ENCODE results near the gene NHERF1.

The NHERF1 gene

GRCh38 chr17:74769856-74770497 lies 21.5 kb downstream of the NHERF1 start:
- no peak for DNase-seq

DNA sequence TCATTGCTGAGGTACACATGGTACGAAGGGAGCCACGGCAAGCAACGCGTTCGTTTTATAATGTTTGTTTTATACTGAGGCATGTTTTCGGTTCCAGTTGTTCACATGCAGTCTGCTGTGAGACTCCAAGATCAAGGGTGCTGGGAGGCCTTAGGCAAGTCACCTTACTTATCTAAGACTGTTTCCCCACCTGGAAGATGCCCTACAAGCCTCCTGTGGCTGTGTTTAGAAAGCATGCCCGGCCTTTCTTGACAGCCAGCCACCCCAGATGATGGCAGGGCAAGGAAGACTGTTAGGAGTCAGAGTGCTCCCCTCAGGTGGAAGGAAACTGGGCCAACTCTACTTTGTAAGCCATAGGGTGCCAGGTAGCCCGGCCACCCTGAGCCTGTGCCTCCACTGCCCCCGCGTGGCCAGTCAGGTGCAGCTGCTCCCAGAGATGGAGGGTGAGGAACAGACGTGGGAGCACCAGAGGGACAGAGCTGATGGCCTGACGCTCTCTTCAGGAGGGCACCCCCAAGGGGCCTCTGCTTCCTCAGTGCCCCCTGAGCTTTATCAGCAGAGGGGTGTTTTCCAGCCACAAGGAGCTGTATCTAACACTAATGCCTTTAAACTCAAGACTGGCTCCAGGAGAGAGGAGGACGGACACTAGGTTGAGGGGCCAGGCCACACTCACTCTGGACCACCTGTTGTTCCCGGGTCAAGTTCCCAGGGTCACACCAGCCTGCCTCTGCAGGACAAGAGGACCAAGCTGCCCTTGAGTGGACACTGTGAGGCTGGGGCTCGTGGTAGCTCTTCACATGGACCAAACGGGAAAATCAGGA lies 22.3 kb downstream of the NHERF1 start:
- DNase-seq = no peak

DNA sequence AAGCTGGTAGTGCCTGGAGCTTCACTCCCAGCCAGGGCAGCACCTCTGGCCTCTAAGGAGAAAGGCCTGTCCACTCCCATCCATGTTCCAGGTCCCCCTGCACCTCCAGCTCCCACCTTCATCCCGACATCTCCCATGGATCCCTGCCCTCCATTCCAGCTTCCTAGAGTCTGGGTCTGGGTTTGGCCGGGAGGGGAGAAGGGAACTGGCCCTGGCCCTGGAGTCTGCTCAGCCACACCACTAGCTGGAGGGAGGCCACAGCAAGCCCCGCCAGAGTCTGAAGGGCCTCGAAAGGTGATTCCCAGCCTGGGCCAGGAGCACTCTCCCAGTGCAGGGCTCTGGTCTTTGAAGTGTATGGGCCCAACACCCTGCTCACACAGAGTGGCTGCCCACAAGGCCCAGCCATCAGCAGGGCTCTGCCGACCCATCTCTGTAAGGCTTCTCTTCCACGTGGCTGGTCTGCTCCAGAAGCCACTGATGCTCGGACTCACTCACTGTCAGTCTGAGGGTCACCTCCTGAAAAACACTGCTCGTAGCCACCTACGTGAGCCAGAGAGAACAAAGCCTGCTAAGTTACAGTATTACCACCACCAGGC lies 23.0 kb downstream of the NHERF1 start:
- DNase-seq = no peak

- DNase-seq = no peak
Observed at GRCh38 chr17:74772053-74772452, 23.6 kb downstream of the NHERF1 start.

GRCh38 chr17:74773414-74773813 lies 25.0 kb downstream of the NHERF1 start:
- no peak for DNase-seq

DNA sequence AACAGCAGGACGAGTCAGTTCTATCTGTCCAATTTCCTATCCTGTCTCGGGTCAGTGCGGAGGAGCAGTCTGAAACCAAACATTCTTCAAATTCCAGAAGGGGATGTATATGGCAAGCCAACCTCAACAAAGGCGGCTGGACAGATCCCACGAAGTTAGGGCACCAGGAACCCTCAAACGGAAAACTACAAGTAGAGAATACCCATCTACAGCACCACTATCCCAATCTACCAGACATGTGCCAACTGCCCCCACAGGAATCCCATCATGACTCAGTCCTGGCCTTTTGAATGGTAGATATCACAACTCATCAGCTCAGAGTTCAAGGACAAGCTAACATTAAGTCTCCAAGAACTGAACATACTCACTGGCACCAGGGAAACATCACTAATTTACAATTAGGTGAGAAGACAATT lies 25.5 kb downstream of the NHERF1 start:
- DNase-seq = no peak

DNA sequence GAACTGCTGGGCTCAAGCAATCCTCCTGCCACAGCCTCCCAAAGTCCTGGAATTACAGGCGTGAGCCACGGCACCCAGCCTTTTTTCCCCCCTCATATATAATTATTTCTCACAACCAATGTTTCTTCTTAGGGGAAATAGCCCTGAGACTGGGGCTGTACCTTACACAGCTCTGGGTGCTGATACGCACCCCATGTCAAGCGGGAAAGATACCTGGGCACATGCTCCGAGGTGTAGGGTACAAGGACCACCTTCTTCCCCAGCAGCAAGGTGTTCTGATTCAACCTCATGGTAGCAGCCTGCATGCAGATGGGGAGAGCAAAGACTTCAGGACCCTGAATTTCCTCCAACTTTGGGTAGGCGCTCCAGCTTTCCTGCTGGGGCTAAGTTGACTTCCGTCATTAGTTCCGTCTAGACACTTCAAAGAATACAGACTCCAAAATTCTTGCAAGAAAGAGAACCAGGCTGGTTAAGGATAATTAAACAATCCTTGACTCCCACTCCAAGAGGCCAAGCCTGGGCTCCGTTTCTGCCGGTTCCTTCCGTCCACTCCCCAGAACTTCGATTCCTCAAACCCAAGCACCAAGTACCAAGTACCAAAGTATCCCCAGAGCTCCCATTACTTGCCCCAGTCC lies 27.1 kb downstream of the NHERF1 start:
- DNase-seq = no peak

DNA sequence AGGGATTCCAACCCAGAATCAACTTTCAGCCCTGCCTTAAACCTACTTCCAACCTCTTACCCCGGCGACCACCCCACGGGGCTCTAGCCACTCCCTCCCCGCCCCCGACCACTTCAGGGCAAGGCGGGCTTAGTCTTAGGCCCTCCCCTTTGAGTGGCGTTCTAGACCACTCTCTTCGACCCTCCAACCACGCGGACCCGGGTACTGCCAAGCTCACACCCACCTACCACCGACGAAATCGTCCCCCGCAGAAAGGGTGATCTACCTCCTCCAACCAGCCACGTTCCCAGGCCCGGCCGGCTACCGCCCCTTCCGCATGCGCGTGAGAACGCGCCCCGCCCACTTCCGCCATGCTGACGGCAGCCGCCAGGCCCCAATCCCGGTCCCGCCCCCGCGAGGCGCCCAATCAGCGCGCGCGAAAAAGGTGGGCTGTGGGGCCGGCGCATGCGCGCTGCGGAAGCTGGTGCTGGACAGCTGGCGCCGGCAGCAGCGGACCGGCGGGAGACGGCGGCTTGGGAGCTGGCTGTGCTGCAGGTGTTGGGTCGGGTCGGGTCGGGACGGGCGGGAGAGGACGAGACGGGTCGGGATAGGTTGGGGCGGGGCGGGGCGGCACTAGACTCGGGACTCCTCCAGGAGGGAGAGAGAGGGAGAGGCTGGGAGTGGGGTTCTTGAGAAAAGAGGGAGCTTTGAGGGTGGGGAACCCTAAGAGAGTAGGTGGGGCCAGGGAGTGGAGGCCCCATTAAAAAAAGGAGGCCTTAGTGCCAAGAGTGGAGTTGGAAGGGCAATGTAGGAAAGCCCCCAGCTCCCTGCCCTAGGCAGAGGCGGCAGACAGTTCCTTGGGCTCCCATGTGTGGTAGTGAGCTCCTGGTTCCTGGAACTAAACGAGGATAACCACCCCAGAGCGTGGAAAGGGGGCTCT lies 27.9 kb downstream of the NHERF1 start, which contains the start of gene NAT9:
TSS of gene NAT9 (minus strand) at position 302 of the 919 bp plus-strand sequence. CDS start 647 bp downstream, outside the sequence.
- DNase-seq = peak; percentile 81

- no peak for DNase-seq
Observed at GRCh38 chr17:74776990-74777389, 28.6 kb downstream of the NHERF1 start.

DNA sequence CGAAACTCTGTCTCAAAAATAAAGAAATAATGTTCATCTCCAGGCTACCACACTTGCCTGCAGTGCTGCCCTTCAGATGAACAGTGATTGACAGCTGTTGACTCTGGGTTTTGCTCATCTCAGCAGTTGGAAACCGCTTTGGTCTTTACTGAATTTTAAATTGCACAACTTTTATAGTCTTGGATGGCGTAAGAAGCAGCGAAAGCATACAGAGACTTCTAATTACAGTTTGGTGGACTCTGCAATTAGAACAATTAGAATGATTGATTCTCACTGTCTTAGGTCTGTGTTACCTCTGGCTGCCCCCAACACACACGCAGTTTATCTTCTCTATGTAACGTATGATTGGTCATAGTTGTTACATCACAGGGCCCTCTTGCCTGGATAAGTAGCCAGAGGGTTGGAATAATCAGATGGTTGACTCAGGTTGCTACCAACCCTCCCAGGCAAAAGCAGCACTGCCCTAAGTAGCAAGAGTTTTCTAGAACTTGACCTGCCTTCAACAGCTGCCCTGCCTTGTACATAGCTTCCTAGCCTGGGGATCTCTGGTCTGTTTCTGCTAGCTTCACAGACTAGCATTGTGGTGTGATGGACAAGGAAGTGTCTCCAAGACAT lies 29.6 kb downstream of the NHERF1 start:
- no peak for DNase-seq

- DNase-seq = no peak
Observed at GRCh38 chr17:74778960-74779359, 30.5 kb downstream of the NHERF1 start.

DNA sequence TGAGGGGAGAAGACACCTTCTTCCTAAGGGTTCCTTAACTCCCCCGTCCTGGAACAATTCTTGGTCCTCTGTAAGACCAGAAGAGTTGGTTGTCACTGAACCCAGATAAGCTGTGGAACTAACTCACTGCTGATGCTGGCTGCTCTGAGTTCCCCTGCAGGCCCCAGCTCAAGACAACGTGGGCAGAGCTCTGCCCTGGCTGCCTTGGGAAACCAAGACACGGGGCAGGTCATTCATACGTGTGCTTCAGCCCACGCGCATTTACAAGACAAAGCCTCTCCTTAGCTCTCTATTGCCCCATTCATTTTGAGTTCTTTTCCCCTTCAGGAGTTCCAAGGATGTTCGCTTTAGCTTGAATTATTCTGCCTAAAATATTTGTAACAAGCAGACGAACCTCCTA lies 31.1 kb downstream of the NHERF1 start:
- DNase-seq = no peak

GRCh38 chr17:74779948-74780400 lies 31.5 kb downstream of the NHERF1 start:
- DNase-seq = no peak

- DNase-seq = no peak
Observed at GRCh38 chr17:74780443-74781238, 32.2 kb downstream of the NHERF1 start.

- no peak for DNase-seq
Observed at GRCh38 chr17:74782571-74782970, 34.1 kb downstream of the NHERF1 start.

GRCh38 chr17:74784125-74784810 lies 35.8 kb downstream of the NHERF1 start:
- DNase-seq = no peak

DNA sequence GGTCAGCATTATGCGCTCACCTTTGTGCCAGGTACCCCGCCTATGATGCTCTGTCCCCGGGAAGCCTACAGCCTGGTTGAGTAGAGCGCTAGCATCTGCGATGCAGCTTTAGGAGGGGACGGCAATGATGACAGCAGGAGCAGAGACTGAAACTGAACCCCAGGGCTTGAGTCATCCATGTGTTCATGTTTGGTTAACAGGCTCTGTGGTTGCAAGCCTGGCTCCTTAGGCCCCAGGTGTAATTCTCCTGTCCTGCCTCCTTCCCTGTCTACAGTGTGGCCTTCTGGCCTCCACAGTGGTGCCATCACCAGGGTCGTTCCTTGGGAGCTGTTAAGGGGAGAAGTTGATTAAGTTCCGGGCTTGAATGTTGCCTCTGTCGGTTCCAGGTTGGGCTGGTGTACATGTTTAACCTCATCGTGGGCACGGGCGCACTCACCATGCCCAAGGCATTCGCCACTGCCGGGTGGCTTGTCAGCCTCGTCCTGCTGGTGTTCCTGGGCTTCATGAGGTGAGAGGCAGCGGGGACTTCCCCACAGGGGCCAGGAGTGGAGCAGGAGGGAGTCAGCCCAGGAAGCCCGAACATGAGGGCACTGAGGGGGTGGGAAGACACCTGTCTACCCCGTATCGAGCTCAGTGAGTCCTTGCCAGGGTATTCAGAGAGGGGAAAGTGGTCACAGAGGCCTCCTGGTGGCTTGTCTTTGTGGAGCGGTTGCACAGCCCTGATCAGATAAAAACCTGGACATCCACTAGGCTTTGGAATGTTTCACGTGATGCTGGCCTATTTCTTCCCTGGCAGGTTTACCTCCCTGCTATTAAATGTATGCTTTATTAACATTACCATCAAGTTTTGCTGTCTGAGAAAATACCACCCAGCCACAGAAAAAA lies 36.9 kb downstream of the NHERF1 start:
- DNase-seq = no peak

DNA sequence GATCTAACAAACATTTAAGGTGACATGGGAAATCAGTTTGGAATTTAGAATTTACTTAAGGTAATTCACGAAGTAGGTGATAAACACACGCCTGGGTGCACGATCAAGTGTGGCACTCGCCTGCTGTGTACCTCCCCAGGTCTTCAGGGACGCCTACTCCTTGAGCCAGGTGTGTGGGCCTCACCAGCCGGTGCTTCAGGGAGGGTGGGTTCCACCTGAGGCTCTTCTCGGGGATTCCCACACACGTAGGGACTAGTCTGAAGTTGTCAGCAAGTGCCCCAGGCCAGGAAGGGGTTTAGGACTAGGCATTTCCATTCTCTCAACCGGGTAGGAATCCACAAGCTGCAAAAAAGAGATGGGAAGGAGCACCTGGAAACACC lies 37.5 kb downstream of the NHERF1 start:
- no peak for DNase-seq

- DNase-seq = no peak
Observed at GRCh38 chr17:74786431-74787055, 38.1 kb downstream of the NHERF1 start.
